ENCODE measurements around the gene FBXO42.

DNA sequence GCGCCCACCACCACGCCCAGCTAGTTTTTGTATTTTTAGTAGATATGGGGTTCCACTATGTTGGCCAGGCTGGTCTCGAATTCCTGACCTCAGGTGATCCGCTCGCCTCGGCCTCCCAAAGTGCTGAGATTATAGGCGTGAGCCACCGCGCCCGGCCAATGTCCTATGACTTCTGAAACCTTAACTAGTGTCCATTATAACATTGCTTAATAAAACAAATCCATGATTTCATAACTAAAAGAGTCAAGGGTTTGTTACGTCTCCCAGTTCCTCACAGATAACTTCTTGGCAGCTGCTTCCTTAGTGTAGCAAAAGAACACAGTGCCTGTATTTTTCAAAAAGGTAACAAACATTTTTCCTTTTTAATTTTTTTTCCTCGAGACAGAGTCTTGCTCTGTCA, 53.6 kb downstream of the FBXO42 start:
- TF ChIP-seq, protein P1, sequence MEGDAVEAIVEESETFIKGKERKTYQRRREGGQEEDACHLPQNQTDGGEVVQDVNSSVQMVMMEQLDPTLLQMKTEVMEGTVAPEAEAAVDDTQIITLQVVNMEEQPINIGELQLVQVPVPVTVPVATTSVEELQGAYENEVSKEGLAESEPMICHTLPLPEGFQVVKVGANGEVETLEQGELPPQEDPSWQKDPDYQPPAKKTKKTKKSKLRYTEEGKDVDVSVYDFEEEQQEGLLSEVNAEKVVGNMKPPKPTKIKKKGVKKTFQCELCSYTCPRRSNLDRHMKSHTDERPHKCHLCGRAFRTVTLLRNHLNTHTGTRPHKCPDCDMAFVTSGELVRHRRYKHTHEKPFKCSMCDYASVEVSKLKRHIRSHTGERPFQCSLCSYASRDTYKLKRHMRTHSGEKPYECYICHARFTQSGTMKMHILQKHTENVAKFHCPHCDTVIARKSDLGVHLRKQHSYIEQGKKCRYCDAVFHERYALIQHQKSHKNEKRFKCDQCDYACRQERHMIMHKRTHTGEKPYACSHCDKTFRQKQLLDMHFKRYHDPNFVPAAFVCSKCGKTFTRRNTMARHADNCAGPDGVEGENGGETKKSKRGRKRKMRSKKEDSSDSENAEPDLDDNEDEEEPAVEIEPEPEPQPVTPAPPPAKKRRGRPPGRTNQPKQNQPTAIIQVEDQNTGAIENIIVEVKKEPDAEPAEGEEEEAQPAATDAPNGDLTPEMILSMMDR (IDR thresholded peaks at IDR 0.05), result no peak
- no peak for TF ChIP-seq EZH2 (IDR thresholded peaks at IDR 0.05)
